Left forelimb (tissue), 1 donor: ENCODE results near the gene LDAF1.
"Not testable (repeated sequence)": the region's sequence is repeated elsewhere in the genome, so short reads cannot be mapped to it uniquely, and the experiment has no call there.

Experiments used
- DNase-seq: peaks from one replicate; pipeline ENCODE4 v3.0.0-alpha.2; 2018; ENCODE audit warnings: low spot score

The LDAF1 gene

GRCh38 chr16:21158208-21159110 lies at the start of gene LDAF1:
LDAF1 (plus strand) TSS chr16:21158674; CDS start chr16:21161183, 2,509 bp downstream.
- DNase-seq = peak; percentile 86

DNA sequence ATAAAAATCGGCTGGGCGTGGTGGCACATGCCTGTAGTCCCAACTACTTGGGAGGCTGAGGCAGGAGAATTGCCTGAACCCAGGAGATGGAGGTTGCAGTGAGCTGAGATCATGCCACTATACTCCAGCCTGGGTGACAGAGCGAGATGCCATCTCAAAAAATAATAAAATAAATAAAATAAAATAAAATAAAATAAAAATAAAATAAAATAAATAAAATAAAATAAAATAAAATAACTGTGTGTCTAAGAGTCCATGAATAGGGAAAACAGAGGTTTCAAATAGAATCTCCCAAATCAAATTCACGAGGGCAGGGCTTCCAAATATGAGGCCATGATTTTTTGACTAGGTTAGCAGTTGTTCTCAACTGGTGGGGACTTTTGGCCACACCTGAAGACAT lies 42.9 kb upstream of the LDAF1 start:
- DNase-seq = not testable (repeated sequence)

- no peak for DNase-seq
Measured at GRCh38 chr16:21116148-21116693, 42.3 kb upstream of the LDAF1 start.

DNA sequence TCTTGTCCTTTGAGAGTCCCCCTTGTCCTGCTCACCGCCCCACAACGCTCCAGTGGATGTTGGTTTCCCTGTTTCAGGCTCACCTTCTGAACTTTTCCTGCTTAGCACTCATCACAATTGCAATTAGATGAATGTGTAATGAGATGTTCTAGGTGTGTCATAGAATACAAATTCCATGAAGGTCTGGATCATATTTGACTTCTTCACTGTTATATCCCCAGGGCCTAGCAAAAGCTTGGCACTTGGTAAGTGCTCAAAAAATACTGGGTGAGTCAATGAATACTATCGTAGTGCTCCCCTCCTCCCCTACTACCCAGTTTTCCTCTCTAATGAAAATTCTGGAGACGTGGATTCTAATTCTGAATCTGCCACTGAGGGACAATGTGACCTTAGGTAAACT lies 40.9 kb upstream of the LDAF1 start:
- no peak for DNase-seq

DNA sequence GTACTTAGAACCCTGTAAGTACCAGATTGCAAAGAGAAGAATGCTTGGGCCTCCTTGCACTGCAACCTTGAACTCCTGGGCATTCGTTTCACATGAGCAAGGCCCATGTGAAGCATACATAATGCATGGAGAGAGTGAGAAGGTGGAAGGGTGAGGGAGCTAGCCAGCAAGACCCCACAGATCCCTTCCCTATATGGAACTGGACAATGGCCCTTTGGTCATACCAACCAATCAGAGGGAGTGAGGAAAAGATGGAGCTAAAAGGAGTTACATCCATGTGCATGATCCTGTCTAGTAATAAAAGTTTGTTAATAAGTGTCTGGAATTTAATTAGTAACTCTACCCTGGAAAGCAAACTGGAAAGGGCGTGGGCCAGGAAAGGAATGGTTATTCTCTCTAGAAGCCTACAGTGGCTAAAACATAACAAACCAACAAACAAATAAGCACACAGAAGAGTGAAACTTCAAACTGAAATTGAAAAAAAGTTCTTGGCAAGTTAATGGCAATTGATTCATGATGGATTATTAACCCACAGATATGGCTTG lies 37.4 kb upstream of the LDAF1 start:
- no peak for DNase-seq

DNA sequence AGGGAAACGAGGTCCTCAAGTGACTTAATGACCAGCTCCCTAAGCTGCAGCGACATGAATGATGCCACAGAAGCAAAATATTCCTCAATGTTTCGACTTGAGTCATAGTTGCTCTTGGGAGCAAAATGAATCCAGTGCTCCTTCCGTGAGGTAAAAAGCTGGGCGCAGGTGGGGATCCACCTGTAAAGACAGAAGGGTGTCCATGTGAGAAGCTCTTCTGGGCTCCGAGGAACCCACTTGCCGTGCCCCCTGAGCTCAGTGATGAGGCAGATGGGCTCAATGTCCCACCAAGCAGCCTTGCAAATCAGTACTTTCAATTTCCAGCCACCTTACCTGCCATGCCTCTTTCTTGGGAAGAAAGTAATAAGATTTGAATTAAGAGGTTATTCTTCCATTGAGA lies 33.3 kb upstream of the LDAF1 start:
- DNase-seq = no peak

- DNase-seq = no peak
Measured at GRCh38 chr16:21126518-21126917, 32.0 kb upstream of the LDAF1 start.

DNA sequence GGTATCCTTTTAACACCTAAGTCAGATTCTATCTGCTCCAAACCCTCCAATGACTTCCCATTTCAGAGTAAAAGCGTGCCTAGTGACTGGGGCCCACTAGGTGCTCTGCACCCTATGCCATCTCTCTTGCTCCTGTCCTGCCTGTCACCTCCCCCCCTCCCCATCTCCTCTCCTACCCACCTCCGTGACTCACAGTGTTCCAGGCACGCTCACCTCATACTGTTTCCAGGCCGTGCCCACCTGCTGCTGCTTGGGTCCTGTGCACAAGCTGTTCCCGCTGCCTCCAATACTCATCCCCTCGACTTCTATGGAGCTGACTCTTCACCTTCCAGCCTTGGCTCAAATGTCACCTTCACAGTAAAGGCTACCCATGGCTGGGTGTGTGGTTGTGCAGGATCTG lies 29.5 kb upstream of the LDAF1 start:
- no peak for DNase-seq

GRCh38 chr16:21130811-21131210 lies 27.7 kb upstream of the LDAF1 start:
- no peak for DNase-seq

GRCh38 chr16:21134053-21134452 lies 24.4 kb upstream of the LDAF1 start:
- DNase-seq = no peak

GRCh38 chr16:21145738-21146137 lies 12.7 kb upstream of the LDAF1 start:
- no peak for DNase-seq

GRCh38 chr16:21150375-21151001 lies 8.0 kb upstream of the LDAF1 start, which contains the start of gene DNAH3:
DNAH3 (minus strand) TSS chr16:21150846; CDS start chr16:21150319, 527 bp downstream.
- no peak for DNase-seq

GRCh38 chr16:21152160-21153030 lies 6.1 kb upstream of the LDAF1 start:
- not testable (repeated sequence) for DNase-seq

GRCh38 chr16:21153124-21153729 lies 5.2 kb upstream of the LDAF1 start:
- not testable (repeated sequence) for DNase-seq

DNA sequence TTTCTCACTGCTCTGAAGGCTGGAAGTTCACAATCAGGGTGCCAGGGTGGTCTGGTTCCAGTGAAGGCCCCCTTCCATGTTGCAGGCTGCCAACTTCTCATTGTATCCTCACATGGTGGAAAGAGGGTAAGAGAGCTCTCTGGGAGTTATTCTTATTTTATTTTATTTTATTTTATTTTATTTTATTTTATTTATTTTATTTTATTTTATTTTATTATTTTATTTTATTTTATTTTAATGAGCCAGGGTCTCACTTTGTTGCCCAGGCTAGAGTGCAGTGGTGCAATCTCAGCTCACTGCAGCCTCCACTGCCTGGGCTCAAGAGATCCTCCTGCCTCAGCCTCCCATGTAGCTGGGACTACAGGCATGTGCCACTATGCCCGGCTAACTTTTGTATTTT lies 2.5 kb upstream of the LDAF1 start:
- not testable (repeated sequence) for DNase-seq

DNA sequence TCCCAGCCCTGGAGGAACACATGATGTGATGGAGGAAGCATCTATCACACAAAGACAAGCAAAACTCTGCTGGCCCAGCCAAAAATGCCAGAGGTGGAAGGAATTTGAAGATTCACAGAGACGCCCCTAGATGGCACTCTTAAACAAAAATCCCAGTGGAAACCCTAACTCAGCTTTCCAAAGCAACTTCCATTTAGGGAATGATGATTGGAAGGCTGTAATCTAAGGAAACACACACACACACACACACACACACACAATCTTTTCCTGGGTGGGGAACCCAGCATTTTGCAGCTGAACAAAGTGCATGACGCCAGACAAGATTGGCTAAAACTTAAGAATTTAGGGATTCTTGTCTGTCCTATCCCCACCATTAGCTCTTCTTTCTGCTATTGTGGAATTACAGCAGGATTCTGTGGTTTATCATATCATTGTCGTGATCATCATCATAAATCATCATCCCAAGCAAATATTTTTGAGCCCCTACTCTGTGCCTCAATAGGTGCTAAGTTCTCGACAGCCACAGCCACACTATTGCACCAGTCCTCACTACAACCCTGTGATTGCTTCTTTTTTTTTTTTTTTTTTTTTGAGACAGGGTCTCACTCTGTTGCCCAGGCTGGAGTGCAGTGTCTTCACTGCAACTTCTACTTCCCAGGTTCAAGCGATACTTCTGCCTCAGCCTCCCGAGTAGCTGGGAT lies 1.6 kb upstream of the LDAF1 start:
- DNase-seq = peak; percentile 67

GRCh38 chr16:21157632-21158031 lies 842 bp upstream of the LDAF1 start:
- DNase-seq = no peak

DNA sequence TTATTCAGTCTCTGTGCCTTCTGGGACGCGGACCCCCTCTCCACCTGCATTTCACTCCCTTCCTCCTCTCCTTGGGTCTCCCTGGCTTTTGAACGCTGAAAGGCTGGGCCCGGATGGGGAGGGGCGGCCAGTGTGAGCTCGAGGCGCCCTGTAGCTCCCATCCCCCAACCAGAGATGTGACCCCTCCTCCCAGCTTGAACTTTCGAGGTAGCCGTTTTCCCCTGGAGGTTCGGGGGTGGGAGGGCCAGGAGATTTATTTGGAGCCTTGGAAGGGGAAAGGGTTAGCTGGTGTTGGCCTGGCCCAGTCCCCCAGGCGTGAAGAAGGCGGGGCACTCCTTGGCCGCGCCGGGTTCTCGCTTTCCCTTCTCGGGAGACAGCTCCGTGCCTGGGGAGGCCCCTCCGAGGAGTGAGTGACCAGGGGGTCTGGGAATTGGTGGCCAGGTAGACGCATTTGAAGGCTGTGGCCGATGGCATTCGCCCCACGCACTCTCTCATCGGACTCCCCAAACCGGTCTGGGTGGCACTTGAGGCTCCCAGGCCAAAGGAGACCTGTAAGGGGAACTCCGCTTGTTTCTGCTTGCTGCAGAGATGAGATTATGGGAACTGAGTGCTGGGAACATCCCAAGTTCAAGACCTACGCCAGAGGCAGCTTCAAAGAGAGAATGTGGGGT lies 942 bp downstream of the LDAF1 start:
- DNase-seq = no peak

DNA sequence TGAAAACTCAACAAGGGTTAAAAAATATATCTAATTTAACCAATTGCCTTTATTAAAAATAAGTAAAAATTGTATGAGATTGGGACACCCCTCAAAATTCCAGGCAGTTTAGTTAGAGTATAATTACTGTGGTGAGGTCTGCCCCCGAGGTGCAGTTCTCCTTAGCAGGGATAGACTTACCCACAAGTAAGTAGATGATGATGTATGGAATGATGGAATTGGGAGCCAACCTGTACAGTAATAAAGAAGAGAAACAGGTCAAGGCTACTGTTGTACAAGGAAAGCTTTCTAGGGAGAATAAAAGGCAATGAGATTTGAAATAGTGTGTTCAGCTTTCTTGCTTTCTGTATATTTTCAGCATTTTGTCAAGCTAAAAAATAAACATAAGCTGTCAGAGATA lies 1.8 kb downstream of the LDAF1 start:
- no peak for DNase-seq

DNA sequence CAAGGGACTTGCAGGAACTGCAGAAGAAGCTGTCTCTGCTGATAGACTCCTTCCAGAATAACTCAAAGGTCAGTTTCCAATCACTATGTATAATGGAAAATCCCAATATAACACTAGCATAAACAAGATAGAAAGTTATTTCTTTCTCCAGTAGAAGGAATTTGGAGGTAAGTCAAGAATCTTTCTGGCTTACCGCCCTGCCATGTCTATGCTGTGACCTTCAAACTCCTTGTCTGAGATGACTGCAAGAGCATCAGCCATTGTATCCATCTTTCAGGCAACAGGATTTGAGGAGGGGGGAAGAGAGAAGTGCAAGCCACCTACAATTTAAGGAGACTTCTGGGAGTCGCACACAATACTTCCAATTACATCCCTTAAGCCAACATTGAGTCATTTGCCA lies 2.7 kb downstream of the LDAF1 start:
- DNase-seq = no peak
